Measurements from ENCODE around the gene SENP8.

SENP8 gene

DNA sequence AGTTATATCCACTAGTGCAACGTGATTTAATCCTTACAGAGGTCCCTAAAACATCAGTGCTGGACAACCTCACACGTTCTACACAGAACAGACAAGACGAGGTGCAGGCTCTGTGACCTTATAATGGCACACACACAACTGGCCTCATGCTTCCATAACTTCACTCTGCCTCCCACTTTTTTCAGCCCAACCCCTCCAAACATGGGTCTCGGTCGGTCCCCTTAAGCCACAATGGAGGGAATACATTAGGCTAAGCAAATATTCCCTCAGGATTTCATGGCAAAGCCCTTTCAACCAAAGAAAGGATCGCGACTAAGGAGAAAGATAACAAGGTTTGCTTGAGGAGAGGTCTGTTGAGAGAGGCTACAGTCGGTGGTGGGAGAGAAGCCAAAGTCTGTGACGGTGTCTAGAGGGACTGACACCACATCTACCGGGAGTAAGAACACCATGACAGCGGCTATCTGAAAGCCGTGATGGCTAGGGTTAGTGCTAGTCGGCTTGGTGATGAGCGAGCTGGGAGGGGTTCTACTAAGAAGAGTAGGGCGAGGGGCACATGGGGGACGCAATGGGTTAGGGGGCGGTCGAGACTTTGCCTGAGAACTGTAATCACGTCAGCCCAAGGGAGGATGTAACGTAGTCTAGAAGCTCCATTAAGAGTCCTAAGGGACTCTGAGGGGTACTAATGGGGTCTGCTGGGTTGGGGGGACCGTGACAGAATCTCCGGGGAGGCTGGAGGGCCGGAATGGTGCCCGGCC lies 1.3 kb upstream of the SENP8 start:
- DNase-seq, result no peak

GRCh38 chr15:72117486-72118016 lies 652 bp upstream of the SENP8 start:
- DNase-seq, result no peak

DNA sequence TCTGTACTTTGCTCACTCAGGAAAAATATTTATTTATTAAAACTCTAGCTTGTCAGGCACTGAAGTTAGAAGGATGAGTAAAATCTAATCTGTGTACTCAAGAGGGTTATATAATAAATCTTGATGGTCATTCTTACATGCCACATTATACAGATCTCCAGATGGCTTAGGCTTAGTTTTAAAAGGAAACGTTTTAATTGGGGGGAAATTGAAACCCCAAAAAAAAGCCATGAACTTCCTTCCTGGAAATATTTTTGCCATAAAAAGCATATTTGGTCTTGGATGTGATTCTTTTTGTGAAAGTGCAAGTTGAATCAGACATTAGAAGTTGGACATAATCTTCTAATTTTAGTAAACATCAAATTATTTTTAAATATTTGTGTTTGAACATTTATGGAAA lies 6.0 kb downstream of the SENP8 start:
- DNase-seq, result no peak

DNA sequence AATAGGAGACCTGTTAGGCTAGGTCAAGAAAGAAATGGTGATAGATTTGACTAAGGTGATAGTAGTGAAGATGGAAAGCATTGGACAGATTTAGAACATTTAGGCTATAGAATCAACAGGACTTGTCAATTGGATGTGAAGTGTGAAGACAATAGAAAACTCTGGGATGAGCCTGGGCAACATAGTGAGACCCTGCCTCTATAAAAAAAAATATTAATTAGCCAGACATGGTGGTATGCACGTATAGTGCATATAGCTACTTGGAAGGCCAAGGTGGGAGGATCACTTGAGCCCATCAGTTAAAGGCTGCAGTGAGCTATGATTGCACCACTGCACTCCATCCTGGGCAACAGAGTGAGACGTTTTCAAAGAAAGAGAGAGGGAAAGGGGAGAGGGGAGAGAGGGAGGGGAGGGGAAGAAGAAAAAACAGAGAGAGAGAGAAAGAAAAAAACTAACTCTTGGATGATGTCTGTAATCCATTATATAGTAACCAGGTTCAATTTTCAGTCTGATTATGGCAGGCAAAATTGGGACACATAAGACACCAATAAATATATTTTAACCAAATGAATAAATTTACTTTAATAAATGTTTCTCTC lies 9.6 kb downstream of the SENP8 start:
- DNase-seq, result no peak

DNA sequence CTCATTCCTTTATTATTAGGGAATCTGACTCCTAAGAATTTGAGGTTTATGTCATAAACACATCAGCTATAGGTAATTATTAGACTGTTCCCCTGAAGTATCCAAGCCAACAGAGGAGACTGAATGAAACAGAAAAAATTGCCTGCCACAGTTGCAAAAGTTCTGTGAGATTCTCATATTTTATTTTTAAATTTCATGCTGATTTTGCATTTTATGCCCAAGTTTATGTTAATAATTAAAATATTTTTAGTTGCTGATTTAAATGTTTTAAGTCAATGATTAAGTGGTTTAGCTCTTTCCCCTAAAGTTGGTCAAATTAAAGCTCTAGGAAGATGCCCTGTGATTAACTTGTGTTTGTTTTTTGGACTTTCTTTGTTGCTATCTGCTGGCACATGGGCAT lies 10.2 kb downstream of the SENP8 start:
- DNase-seq, result no peak

GRCh38 chr15:72130272-72130671 lies 12.1 kb downstream of the SENP8 start:
- no peak for DNase-seq

- no peak for DNase-seq
Measured at GRCh38 chr15:72131922-72132321, 13.7 kb downstream of the SENP8 start.

DNA sequence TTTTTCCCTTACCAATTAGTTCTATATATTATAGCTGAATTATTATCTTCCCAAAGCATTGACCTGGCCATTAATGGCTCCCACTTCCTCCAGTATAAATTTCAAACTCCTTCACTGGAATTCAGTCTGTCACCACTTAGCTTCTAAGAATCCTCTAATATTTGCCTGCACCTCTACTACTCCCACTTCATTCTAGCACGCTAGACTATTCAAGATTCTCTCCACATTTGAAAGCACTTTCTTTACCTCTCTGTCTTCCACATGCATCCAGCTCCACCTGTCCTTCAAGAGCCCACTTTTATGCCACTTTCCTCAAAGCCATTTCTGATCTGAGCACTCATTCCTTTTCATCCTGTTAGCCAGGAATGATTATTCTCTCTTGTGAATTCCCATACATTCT lies 15.0 kb downstream of the SENP8 start:
- no peak for DNase-seq

- peak; percentile 28 for DNase-seq
Measured at GRCh38 chr15:72135719-72136118, 17.5 kb downstream of the SENP8 start.

DNA sequence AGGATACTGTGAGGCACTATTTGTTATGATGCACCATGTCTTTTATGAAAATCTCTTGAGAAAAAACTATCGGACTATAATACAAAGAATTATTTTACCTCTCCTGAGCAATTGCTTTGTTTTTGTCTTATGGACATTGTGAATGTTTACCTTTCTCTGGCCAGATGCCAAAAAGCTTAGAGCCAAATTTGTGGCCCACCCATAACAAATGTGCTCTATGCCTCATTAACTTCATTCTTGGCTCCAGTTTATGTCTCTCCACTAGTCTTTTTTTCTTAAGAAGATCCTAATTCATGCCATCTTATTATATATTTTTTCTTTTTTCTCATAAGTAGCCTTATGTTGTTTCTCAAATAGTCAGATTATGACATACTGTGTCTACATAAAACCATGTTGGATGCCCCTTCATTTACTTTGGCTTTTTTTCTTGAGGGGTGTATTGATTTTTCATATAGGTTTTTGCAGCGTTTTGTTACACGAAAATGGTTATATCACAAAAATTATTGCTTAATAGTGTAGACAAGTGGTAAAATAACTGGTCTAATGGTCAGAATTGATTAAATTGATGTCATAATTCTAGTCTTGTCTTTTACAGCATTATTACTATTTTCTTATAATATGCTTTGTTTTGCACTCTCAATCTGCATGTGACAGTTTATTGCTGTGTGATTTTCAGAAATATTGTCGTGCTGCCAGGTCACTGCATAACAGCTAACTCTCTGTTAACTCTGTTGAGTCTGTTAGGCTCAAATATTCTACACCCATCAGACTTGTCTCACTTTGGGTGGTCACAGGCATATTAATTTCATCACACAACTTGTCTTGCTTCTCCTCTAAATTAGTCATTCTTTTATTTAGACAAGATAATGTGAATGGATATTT lies 18.2 kb downstream of the SENP8 start:
- DNase-seq, result peak; percentile 28

- DNase-seq, result no peak
Measured at GRCh38 chr15:72139667-72140066, 21.5 kb downstream of the SENP8 start.

DNA sequence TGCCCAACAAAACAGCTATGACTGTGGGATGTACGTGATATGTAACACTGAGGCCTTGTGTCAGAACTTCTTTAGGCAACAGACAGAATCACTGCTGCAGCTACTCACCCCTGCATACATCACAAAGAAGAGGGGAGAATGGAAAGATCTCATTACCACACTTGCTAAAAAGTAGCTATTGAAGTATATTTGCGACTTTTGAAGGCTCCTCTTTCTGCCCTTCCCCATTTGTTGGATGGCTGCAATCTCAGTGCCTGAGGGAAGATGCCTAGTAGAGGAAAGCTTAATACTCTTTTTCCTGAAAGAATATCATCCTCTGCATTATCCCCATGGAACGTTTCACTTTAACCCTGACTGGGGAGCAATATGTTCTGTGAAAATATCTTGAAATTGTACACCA lies 21.9 kb downstream of the SENP8 start:
- no peak for DNase-seq

- no peak for DNase-seq
Measured at GRCh38 chr15:72141171-72142084, 23.2 kb downstream of the SENP8 start.

GRCh38 chr15:72146221-72146620 lies 28.0 kb downstream of the SENP8 start:
- no peak for DNase-seq

- no peak for DNase-seq
Measured at GRCh38 chr15:72146934-72147333, 28.7 kb downstream of the SENP8 start.

- no peak for DNase-seq
Measured at GRCh38 chr15:72147418-72147817, 29.2 kb downstream of the SENP8 start.

DNA sequence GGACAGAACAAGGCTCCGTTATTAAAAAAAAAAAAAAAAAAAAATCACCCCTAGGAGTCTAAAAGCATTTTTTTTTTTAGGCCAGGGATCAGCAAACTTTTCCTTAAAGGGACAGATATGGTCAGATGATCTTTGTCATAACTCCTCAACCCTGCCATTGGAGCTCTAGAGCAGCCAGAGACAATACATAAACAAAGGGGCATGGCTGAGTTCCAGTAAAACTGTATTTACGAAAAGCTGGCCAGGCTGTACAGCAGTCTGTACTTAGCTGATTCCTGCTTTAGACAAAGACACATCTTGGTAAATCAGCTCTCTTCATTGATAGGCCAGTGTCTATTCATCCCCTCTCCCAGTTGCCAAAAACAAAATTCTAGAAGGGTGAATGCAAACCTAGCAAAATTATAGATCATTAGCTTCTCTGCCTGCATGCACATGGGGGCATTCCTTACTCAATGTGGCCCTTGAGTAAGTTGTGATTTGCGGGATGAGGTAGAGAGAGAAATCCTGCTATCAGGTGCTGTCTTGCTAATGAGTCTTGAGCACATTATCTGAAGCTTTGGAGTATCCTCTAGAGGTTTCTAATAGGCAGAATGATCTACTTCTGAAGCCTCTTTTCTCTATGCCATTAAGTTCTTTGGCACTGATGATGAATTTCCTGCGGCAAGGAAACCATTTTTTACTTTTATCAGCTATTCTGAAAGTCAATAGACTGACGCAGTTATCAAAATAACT lies 35.2 kb downstream of the SENP8 start:
- no peak for DNase-seq

GRCh38 chr15:72154316-72154715 lies 36.1 kb downstream of the SENP8 start:
- DNase-seq, result no peak

- peak; percentile 39 for DNase-seq
Measured at GRCh38 chr15:72155003-72155621, 36.9 kb downstream of the SENP8 start.

- peak; percentile 77 for DNase-seq
Measured at GRCh38 chr15:72155635-72156616, 37.7 kb downstream of the SENP8 start.
